Germinal center (tissue), 1 donor: ENCODE data around the gene C16orf95.
"Not testable (repeated sequence)": the region's sequence is repeated elsewhere in the genome, so short reads cannot be mapped to it uniquely, and the experiment has no call there.

ENCODE experiments used
- DNase-seq: peaks from one replicate; pipeline ENCODE4 v3.0.0; 2012; ENCODE audit warnings: mixed read lengths, low spot score

C16orf95 gene

DNA sequence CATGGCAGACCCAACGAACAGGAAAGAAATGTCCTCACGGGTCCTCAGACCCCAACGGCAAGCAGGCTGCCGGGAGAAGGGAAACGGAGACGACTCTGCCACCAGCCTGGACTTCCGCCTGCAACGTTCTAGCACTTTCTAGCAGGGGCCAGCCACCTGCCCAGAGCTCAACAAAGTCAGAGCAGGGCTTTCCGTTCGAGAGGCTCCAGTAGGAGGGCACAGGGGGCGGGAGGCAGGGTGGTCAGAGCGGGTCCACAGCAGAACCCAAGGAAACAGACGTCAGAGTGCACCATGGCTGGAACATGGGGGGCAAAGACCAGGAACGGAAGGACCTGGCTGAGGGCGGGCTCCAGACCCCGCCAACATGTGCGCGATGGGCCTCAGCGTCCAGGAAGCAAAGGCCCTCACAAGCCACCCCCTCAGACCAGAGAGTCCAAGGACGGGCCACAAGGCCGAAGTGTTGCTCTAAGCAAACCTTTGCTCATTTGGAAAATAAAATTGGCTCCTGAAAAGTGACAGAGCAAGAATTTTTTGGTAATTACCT, 29.4 kb upstream of the C16orf95 start:
- no peak for DNase-seq

DNA sequence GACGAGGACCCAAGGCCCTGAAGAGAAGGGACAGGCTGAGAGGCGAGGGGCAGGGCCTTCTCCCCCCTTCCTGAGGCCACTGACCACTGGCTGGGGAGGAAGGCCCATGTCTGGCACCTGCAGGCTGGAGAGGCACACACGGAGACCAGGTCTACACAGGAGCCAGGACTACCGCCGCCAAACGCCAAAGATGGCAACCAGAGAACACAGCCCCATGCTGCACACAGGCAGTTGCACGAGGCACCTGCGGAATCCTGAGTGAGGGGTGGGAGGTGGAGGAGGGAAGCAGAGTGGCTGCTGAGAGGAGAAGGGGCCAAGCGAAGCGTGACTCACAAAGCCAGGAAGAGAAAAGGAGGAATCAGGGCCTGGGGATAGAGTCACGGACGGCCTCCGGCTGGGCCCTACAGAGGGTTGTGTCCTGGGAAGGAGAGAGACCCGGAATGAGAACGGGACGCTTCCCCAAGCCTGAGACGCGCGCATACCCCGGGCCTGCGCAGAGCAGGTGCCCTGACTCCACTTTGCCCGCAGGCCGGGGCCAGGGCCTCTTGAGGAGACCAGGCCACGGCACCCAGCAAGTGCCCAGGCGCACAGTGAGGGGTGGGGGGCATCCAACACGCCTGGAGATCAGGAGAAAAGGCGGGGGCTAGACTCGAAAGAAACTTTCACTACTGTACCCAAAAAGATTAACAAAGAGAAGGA, 28.7 kb upstream of the C16orf95 start:
- DNase-seq, result no peak

DNA sequence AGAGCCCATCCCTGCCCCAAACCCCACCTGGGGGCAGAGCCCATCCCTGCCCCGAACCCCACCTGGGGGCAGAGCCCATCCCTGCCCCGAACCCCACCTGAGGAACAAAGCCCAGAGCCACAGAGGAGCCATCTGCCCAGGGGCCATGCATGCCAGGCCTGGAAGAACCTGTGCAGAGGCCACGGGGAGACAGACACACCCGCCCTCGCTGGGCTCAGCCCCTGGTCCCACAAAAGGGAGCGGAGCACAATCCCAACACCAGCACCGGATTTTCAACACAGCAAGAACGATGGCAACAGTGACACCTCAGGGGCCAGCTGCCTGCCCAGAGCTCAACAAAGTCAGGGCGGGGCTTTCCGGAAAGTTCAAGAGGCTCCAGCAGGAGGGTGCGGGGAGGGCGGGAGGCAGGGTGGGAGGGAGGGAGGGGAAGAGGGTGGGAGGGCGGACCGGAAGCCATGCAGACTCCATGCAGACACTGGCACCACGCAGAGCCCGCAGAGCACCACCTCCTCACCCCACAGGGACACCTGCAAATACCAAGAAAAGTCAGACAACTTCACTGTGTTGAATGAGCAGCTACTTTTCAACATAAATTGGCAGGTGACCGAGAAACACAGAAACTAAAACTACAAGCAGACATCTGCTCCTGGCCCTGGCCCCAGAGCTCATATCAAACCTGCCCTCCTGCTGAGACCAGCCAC, 27.9 kb upstream of the C16orf95 start:
- no peak for DNase-seq

DNA sequence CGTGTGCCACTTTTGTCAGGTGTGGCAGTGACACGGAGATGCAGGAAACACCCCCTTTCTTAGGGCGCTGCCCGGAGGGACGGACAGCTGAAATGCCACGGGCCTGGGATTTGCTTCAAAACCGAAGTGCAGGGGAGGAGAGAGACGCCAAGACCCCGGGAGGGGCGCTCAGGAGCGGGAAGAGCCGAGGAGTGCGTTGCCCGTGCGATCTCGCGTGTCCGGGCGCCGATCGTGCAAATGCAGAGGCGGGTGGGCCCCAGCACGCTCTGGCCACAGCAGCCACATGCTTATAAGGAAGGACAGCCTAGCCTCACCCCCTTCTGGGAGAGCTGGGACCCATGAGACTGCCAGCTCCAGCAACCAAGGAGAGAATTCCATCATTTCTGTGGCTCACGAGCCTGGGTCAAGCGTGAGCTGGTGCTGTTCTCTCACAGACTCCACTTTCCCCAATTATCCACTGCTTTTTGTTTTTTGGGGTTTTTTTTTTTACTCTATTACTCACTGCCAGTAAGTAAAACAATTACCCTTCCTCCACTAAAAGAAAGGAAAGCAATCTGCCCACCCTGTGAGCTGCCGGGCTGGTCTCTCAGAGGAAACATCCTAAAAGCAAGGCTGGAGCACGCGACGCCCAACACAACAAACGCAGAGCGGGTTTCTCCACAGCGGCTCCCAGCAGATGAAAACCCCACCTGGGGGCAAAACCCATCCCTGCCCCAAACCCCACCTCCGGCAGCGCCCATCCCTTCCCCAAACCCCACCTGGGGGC, 27.2 kb upstream of the C16orf95 start:
- no peak for DNase-seq

DNA sequence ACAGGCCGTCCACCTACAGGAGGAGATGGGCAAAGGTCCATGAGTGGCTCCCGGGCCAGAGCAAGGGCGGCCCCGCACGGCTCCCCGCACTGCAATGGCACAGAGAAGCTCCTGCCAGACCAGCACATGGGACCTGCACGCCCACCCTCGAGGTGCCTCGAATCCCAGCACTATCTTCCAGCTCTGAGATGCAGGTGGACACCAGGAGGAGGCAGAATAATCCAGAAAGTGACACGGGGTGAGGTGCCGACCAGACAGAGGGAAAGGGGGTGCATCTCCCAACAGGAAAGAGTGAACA, 26.5 kb upstream of the C16orf95 start:
- no peak for DNase-seq

DNA sequence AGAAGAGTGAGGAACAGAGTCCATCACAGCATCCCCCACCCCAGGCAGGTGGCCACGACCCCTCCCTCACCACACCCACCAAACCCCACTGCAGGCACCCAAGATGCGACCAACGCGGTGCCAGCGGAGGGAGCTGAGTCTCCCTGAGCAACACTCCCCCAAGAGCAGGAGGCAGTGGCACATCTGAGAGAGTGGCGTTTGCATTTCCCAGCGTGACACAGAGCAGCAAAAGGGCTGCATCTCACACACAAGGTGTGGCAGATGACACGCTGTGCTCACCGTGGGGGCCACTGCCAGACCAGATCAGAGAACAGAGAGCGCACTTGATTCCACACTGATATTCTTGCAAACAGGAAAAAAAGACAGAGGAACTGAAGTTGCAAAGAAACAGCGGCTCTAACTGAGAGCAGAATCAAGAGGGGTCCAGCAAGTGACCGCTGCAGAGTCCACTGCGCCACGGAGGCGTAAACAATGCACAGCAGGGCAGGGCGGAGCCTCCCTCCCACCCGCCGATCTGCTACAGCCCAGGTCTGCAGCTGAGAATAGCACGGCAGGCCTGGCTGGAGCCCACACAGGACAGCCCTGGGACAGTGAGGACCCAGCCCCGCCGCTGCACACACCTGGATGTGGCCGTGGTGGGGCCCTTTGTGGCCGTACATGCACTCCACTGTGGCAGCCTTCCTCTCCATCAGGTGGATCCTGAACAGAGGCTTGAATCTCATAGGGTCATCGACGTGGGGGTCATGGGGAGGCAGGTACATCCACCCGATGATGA, 26.0 kb upstream of the C16orf95 start:
- no peak for DNase-seq

DNA sequence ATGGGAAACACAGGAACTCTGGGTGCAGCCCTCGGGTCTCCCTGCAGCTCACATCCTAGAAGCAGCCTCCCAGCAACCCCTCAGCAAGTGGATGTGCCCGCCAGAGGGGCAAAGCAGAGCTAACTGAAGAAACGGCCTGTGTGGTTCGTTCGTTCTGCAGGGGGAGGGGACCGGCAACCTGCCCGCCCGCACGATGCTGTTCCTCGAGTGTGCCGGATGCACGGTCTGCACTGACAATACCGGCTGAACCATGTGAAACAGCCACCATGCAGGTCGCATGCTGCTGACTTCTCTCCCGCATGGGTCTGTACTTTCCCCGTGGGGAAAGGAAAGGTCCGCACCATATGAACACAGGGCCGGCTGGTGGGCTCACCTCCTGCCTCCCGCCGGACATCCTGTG, 25.3 kb upstream of the C16orf95 start:
- no peak for DNase-seq

DNA sequence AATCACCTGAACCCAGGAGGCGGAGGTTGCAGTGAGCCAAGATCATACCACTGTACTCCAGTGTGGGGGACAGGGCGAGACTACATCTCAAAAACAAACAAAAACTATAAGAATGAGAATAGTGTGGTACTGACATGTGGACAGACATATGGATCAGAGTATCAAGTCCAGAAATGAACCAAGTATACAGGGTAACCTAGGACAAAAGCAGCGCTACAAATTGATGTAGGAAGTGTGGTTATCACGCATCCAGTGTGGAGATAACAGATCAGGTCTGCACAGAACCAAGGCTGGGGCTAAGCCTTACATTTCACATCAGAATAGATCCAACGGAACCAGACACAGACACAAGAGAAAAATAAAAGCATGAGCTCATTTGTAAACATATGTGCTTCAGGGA, 23.0 kb upstream of the C16orf95 start:
- no peak for DNase-seq

DNA sequence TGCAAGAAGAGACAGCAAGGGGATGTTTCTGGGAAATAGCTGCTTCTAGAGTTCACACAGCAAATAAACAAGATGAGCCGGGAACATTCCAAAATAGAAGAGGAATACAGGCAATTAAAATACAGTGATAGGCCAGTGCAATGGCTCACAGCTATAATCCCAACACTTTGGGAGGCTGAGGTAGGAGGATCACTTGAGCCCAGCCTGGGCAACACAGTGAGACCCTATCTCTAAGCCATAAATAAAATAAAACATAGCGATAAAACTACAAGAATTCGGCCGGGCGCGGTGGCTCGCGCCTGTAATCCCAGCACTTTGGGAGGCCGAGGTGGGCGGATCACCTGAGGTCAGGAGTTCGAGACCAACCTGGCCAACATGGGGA, 22.5 kb upstream of the C16orf95 start:
- DNase-seq, result not testable (repeated sequence)

DNA sequence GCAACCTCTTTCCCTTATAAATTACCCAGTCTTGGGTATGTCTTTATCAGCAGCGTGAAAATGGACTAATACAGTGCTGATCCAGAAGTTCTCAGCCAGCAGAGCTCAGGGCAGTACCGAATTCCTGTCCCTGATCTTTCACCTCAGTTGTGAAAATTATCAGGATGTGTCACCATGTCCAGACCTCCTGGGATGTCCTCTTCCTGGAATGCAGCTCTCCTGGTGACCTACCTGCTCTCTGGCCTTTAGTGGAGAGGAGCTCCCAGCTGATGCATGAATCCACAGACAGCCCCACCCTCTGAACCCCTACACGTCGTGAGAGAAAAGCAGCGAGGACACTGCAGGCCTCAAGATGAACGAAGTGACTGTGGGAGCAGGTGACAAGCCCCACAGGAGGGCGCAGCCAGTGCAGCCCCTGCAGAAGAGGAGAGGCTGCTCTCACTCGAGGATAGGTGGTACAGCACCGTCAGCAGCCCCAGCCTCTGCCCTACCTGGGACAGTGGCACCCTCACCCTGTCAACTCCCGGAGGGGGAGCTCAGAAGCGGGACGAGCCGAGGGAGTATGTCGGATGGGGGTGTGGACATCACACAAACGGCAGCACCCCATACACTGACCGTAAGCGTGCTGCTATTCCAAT, 22.0 kb upstream of the C16orf95 start:
- DNase-seq, result no peak

DNA sequence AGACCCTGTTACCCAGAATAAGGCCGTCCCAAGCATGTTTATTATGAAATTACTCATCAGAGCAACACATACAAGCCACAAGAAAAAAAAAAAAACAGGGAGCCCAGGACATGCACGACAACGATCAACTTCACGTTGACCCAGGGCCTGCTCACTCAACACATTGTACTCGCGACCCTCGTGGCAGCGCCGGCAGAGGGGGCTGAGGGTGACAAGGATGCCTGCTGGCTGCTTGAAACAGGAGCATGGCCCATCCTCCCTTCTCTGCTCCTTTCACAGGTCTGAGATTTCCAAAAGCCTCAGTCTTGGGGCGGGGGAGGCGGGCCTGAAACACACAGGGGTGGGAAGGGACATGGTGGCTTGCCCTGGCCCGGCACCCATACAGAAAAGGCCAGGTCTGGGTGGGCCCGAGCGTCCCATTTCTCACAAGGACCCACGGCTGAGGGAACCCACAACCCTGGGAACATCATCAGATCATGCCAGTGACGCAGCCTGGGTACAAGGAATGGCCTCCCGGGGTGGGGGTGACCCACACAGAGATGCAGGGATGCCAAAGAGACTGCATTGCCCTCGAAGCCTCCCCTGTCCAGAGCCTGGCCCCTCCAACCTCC, 21.1 kb upstream of the C16orf95 start:
- DNase-seq, result no peak

DNA sequence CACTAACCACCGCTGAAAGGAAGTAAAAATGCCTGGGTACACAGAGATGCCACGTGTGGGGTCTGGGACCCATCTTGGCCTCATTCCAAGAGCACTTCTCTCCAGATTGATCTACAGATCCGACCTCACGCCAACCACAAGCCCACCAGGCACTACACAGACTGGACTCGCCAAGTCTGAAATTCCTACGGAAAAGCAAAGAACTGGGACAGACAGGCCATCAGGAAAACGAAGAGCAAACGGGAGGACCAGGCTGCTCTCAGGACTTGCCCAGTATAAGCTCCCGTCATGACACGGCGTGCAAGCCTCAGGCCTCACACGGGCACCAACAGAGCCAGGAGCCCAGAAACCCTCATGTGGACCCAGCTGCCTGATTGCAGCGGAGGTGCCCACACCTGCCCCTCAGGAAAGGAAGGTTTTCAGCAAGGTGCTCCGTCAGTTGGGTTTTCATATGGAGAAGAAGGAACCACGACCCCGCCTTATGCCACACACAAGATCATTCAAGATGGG, 20.1 kb upstream of the C16orf95 start:
- no peak for DNase-seq

DNA sequence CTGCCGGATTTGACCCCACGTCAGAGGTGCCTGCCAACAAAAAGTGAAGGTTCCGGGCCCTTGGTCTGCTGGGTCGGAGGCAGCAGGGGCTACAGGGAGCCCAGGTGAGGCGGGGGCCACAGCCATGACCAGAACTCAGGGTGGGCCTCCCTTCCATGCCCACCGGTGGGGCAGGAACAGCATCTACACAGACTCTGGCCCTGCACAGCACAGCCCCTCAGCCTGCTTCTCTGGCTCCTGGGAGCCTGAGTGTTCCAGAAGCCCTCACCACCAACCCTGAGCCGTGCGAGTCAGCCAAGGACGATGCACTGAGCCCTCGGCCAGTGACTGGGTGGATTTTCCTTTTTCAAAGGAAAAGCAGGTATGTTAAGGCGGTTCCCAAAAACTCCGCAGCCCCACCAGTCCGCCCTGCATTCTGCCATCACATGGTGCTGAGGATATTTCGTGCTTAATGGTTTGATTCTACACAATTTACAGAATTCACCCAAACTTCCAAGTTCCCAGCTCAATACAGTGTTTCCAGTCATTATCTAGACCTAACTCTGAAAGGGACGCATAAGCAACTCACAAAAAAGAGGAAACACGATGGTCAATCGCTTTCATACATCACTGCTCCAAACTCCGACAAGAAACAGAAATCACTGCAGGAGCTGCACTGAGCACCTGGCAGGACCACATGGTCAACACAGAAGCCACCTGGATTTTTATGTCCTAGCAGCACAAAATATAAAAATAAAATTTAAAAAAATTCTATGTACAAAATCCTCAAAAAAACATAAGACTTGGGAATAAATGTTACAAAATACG, 19.4 kb upstream of the C16orf95 start:
- DNase-seq, result no peak

DNA sequence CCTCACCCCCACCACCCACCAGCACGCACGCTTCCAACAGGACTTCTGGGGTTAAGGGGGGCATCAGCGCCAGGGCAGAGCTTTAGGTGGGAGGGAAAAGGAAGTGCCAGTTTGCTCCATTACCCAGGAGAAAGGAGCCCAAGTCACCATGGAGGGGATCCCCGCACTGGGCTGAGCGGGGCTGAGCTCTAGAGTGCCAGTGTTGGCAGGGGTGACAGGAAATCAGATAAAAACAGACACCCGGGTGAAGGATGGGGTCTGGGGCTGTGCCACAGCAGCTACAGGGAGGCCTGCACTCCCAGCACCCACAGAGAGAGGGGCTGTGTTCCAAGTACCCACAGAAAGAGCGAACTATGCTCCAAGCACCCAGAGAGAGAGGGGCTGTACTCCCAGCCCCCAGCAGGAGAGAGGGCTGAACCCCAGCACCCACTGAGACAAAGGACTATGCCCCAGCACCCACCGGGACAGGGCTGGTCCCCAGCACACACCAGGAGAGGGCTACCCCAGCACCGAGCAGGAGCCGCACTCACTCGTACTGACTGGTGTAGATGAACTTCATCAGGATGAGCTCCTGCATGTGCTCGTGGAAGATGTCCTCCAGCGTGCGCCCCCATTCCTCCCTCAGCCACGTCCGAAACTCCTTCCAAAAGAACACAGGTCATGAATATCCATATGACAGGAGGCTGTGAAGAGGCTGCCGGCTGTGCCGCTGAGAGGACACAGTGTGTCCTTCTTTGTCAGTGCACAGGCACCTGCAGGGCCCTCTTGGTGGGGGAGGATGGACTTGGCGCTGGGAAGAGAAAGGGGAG, 18.6 kb upstream of the C16orf95 start:
- no peak for DNase-seq

DNA sequence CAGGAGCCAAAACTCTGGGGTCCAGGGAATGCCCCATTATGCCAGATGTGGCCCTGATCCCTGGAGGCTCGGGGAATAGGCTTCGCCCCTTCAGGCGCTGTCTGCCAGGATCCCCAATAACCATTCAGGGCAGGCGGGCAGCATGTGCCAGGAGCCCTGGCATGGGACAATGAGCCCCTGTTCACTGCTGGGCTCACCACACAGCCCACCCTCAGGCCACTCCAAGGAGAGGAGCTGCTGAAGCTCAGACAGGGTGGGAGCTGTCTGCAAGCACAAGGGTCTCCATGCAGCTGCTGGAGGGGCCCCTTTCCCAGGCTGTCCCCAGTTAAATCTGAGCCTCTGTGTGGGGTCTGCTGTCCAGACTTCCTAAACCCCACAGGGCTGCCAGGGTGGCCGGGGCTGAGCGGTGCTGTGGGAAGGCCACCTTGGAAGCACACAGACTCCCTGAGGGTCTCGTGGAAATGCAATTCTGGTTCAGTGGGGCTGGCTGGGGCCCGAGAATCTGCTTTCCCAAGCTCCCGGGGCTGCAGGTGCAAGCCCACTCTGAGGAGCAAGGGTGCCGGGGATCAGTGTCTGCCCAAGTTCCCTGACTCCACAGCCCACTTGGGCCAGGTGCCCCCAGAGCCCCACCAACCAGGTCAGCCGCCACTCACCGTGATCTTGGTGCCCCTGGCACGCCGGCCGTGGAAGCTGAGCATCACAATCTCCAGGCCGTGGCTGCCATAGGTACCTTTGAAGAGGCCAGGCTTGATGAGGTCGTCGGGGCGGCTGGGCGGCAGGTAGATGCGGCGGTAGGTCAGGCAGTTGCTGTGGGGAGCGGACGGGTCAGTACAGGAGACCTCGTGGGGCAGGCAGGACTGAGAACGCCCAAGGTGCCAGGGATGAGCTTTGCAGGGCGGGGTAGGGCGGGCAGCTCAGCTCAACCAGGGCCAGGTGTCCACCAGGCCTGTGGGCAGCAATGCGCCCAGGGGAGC, 17.7 kb upstream of the C16orf95 start:
- no peak for DNase-seq

DNA sequence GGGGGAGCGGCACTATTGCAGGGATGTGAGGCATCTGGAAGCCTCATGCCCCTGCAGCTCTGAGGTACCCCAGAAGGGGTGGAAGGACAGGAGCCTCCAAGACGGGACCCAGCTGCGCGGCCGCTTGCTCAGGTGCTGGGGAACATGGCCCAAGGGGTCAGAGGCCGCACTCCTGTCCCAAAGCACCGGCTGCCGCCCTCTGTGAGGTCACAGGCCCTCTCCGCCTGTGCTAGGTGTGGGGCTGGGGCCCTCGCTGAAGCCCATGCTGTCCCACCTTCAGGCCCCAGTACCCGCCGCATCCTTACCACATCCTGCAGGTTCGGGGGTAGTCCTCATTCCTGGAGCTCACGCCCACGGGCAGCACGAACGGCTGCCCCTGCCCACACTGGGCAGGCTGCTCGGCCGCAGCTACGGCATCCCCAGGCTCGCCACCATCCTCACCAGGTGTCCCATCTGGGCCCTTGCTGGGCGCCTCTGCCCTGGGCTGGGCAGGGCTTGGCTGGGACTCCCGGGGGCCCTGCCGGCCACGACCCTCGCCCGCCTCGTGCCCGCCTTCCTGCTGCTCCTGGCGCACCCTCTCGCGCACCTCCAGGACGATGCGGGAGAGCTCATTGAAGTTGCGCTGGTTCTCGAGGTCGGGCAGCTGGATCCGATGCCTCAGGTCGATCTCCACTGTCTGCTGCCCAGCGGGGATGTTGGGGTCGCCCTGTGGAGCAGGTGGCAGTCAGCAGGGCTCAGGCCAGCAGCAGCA, 16.6 kb upstream of the C16orf95 start:
- DNase-seq, result no peak

DNA sequence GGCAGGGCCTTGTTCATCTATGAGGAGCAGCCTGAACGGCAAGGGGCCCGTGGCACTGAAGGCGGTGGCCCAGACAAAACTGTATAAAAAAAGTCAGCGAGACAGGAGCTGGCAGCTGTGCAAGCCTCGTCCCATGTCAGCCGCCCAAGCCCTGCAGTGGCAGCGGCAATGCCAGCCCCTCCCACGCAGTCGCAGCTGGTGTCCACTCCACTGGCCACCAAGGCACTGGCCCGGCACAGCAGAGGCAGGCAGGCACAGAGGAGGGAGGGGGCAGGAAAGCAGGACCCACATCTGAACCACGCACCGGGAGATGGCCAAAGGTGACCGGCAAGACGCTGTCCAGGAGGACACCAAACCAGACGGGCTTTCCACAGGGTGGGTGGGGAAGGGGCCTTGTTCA, 15.9 kb upstream of the C16orf95 start:
- DNase-seq, result no peak

DNA sequence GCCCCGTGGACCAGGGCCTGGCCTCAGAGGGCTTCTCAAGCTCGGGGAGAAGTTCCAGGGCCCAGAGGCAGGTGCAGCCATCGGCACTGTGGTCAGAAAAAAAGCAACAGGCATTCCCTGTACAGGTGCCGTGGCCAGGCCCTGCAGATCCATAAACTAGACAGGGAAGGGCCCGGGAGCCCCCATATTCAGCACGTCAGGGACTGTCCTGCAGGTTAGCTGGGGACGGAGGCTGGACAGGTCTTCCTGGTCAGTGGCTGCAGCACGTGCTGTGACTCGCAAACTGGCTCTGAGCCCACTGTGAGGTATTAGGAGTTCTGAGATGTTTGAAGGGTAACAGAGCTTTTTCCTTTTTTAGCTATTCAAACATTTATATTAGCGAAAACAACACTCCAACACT, 15.0 kb upstream of the C16orf95 start:
- no peak for DNase-seq
